Fibroblast of peridontal ligament (primary cell): ENCODE results near the gene MXI1.
"Not testable (repeated sequence)": the region's sequence is repeated elsewhere in the genome, so short reads cannot be mapped to it uniquely, and the experiment has no call there.

Source experiments
- DNase-seq: peaks from one replicate; pipeline ENCODE4 v3.0.0-alpha.2; 2010; ENCODE audit errors: extremely low read depth

MXI1 gene

DNA sequence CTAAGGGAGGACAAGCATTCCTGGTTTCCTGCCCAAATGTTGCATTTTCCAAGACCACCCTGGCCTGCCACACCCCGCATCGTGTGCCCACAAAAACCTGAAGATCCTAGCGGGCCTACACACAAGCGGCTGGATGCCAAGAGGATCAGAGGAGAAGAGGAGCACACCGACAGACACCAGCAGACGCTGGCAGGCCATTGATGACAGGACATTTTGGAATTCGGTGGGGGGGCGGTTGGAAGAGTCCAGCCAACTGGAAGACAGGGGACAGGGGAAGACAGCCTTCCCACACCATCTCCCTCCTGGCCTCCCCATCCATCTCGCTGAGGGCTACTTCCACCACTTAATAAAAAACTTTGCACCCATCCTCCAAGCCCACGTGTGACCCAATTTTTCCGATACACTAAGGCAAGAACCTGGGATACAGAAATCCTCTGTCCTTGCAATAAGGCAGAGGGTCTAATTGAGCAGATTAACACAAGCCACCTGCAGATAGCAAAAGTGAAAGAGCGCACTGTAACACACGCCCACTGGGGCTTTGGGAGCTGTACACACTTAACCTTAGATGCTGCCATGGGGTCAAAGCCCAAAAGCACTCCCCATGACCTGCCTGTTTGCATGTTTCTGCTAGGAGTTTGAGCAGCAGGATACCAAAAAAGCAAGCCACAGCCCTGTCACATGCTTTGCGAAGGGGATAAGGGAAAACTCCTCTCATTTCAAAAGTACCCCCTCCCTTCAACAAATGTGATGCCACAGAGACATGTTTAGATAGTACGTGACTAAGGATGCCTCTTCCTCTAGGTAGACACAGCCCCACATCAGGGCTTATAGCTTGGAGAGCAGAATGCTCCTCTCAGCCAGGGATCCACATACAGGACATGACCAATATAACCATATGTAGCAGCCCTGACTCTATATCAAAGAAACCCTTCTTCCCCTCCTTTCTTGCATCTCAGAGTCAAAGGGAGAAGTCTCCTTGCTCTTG lies 110.8 kb downstream of the MXI1 start:
- DNase-seq: no peak

DNA sequence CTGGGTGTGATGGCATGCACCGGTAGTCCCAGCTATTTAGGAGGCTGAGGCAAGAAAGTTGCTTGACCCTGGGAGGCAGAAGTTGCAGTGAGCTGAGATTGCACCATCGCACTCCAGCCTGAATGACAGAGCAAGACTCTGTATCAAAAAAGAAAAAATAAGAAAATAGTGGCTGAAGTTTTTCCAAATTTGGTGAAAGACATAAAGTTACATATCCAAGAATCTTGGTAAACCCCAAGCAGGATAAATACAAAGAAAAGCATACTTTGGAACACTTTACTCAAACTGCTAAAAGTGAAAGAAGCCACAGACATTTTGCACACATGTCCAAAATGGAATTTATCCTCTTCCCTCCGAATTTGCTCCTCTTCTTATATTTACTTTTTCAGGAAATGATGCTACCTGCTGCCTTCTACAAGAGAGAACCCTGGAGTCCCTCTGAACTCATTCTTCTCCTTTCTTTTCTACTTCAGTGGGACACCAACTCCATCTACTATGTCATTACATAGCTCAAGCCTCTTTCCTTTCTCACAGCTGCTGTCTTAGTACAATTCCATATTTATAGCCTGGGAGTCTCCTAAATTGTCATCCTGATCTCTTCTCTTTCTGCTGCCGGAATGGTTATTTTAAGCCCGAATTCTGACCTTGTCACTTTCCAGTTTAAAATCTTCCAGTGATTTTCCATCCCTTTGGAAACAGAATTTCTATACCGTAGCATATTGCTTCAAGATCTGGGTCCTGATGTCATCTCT lies 114.6 kb downstream of the MXI1 start:
- no peak for DNase-seq

DNA sequence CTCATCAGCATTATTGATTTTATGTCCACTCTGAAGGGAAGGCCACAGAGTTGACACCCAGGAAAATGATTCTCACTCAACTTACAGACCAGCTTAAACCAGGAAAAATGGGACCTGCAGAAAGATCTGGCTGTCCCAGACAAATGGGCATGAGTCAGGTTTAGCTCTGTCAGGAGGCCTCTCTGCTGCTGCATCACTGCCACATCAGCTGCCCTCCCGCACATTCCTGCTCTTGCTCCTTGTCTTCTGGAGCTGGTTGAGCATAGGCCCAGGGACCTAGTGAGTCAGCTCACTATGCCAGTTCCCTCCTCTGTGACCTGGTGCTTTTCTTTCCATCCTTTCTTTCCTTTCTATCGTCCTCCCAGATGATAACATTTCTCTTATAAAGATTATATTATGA lies 116.1 kb downstream of the MXI1 start:
- peak; percentile 82 for DNase-seq

DNA sequence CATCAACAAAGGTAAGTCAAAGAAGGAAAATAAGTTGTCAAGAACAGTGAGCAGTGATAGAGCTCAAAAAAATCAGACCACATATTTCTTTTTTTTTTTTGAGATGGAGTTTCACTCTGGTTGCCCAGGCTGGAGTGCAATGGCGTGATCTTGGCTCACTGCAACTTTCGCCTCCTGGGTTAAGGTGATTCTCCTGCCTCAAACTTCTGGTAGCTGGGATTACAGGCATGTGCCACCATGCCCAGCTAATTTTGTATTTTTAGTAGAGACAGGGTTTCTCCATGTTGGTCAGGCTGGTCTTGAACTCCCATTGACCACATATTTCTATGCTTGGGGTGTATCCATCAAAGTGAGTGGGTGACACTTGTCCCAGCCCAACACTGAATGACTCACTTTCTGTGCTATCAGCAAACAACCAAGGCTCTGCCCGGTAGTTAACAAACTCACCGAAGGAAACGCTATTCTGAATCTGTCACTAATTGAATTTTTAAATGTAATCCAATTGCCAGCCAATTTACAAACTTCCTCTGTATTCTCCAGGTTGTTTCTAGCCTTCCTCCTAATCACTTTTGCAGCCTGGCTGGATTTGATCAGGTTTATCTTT lies 116.9 kb downstream of the MXI1 start:
- DNase-seq: no peak

DNA sequence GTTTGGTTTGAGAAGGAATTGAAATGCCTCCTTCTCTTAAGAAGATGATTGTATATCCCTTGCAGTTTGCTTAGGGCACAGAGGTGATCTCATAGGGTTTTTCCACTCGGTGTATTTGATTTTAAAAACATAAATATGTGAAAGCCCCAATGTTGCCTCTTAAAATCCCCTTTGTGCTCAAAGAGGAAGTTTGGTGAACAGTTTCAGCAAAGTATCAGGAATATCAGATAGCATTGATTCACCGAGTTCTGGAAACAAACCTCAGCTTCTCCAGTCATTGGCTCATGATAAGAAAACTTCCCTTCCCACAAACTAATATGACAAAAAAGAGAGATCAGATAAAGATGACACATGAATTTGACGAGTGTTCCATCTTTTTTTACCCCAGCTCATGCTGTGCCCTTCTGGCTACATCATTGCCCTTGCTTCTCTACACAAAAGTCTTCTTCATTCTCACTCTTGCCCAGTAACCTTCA lies 117.4 kb downstream of the MXI1 start:
- DNase-seq: no peak

DNA sequence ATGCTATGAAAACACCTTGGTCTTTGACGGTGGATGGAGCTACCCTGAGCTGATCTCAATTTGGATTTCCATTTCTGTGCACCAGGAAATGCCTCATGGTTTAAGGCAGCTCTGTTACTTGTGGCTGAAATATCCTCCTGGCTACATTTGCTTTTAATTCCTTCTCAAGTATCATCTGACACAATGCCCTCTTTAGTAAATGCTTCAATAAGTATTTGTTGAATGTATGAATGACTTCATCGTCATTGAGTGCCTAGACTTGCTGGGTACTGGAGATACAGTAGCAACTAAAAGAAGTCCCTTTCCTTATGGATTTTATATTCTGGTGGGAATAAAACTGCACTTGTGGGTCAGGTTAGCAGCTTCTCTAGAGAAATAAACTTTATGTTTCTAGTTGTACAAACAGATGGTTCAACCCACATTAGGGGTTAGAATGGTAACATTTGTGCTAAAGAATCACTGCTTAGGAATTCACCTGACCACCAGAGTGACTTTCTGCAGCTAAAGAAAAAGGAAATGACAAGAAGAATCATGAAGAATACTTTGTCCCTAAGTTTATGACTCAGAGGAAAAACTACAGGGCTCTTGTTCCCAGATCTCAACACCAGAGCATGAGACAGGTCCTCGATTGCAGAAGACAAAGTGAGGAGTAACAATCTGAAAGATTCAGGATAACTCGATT lies 119.1 kb downstream of the MXI1 start:
- DNase-seq: peak; percentile 73

DNA sequence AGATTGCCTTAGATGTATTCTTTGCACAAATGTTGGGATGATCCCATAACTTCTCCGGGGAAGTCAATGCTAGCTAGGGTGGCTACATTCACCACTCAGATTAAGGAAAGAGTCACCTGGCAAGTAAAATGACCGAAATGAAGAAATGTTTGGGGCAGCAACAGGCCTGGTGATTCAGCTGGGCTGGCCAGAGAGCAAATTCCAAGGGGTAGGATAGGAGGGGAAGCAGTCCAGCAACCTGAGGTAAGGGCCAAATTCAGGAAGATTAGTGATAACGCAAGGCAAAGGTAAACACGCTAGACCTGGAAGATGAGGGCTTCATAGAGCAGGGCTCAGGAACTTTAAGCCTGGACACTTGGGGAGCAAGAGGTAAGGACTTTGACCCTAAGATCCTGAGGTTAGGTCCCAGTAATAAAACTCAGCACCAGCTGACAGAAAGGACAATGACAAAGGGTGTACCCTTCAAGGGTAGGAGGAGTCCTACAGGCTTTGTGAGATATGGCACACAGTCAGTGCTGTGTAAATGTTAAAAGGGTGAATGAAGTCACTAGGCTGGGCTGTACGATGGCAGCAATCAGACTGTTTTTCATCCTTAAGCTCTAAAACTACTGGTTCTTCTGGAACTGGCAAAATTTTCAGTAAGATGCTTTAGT lies 120.0 kb downstream of the MXI1 start:
- DNase-seq: no peak

DNA sequence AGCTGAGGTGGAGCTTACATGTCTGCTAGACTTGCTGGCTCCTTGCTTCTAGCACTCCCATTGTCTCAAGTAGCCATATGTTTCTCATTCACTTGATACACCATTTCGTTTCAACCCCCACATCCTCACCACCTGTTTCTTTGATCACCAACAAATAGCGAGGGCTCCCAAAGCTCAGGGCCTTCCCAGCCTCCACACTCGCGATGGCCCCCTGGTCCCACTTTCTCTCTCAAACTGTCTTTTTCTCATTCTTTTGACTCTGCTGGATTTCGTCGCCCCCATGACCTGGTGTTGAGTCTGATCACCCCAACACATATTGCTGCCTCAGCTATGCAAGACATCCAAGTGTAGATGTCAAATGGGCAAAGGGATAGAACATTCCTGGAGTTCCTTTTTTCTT lies 123.3 kb downstream of the MXI1 start:
- DNase-seq: no peak

DNA sequence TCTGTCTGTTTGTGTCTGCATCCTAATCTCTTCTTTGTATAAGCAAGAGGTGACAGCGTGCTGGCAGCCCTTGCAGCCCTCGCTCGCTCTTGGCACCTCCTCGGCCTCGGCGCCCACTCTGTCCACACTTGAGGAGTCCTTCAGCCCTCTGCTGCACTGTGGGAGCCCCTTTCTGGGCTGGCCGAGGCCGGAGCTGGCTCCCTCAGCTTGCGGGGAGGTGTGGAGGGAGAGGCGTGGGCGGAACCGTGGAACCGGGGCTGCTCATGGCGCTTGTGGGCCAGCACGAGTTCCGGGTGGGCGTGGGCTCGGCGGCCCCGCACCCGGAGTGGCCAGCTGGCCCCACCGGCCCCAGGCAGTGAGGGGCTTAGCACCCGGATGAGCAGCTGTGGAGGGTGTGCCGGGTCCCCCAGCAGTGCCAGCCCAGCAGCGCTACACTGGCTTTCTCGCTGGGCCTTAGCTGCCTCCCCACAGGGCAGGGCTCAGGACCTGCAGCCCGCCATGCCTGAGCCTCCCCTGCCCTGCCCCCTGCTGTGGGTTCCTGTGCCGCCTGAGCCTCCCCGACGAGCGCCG lies 123.9 kb downstream of the MXI1 start:
- not testable (repeated sequence) for DNase-seq

DNA sequence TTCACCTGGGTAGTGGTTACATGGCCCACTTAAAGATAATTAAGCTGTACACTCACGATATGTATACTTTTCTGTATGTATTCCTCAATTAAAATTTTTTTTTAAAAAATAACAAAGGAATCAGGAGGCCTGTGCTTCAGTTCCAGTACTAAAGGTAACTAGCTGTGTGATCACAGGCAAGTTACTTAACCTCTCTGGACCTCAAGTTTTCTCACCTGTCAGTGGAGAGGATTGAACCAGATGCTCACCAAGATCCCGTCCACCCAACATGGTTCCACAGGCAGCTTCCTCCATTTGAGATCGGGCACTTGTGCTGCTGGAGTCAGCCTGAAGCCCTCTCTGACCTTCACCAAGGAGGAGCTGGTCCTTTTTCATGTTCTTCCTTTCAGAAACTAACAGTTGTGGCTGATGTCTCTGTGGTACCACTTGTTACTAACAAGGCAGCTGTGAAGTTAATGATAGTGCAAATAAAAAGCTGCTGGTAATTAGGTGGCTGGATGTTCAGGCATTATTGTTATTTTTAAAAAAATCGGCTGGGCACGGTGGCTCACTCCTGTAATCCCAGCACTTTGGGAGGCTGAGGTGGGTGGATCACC lies 126.8 kb downstream of the MXI1 start:
- no peak for DNase-seq

DNA sequence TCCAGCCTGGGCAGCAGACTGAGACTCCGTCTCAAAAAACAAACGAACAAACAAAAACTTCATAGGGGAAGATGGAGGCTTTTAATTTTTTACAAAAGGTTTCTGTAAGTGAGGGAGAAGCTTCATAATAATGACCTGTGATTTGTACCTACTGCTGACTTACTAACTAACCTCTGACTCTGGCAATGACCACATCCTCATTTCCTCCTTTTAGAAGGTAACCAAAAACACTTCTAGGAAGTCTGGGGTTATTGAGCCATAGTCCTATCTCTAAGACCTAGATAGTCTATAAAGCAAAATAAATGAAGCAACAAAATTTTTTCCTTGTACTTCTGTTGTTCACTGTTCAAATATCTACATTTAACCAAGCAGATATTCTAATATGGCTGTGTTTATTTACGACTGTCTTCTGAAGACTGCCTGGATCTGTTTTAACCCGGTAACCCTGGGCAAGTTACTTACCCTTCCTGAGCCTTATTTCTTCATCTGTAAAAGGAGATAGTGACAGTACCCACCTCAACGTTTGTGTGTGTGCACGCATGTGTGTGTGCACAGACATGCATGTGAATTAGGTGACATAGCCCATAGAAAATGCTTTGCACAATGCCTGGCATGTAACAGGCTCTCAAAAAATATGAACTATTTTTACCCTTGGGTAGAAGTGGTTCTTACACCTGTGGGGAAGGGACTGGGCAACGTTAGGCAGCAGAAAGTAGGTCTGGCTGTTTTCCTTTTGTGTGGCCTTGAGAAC lies 128.1 kb downstream of the MXI1 start:
- no peak for DNase-seq

DNA sequence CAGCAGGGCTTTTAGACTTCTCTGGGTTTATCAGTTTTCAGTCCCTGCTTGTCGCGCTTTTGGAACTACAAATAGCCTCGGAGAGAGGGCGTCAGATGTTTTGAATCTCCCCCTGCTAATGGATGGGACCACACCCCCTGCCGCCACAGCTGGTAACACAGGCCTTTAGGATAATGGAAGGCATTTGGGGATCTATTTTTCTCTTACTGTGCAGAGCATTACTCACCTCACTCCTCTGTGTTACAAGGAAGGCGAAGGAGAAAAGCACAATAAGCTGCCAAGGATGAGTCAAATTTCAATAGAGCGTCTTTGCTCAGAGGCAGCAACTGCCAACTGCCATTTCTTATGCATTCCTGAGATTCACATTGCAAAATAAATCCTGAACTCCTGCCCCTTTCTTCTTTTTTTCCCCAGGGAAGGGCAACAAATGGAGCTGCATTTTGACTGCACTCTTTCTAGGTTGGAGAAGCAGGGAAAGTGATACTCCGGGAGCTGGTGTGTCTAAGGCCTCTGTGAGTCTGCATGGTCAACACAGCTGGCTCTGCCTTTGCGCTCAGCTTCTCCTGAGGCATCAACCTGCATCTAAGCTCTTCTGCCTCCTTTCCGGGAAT lies 128.8 kb downstream of the MXI1 start:
- DNase-seq: peak; percentile 99
